Thoracic aorta (tissue), 2 donors: ENCODE measurements around the gene PNPLA7. TPM values are rescaled to one million over a fixed set of nuclear protein-coding genes. Genes with fewer than 3 reads are reported as not detected.
"Not testable (repeated sequence)": the region's sequence is repeated elsewhere in the genome, so short reads cannot be mapped to it uniquely, and the experiment has no call there.

Experiments
- ATAC-seq: fragments of 150-250 bp; one replicate; pipeline ENCODE4 v1.8.0; 2017; ENCODE audit warnings: low read depth; ENCODE audit not compliant: insufficient number of reproducible peaks, low FRiP score
- DNase-seq: peaks from one replicate; pipeline ENCODE4 v3.0.0-alpha.2; 2020; ENCODE audit warnings: low spot score
- H3K27ac ChIP-seq, 2 donors: fragments of 200-600 bp; sonication (generic); 1 replicate in 1 of 2; 2 replicates in 1 of 2; pipeline ENCODE4 v1.5.1; 2016; ENCODE audit warnings: mild to moderate bottlenecking in 2 of 2, moderate library complexity in 2 of 2
- H3K27me3 ChIP-seq: fragments of 200-600 bp; sonication (generic); replicated peaks from 2 replicates; pipeline ENCODE4 v1.6.0; 2016; ENCODE audit warnings: mild to moderate bottlenecking; ENCODE audit not compliant: insufficient read depth
- H3K36me3 ChIP-seq: fragments of 200-600 bp; sonication (generic); one replicate; pipeline ENCODE4 v1.5.1; 2016
- H3K4me1 ChIP-seq, 2 donors: fragments of 200-600 bp; sonication (generic); 1 replicate in 1 of 2; 2 replicates in 1 of 2; pipeline versions ENCODE4 v1.5.1 to v1.6.0; 2016; ENCODE audit warnings: low read depth in 2 of 2, mild to moderate bottlenecking in 1 of 2; ENCODE audit not compliant: control insufficient read depth in 1 of 2
- H3K4me3 ChIP-seq: fragments of 200-600 bp; sonication (generic); 2 replicates; pipeline ENCODE4 v1.5.1; 2016; ENCODE audit warnings: mild to moderate bottlenecking
- H3K9me3 ChIP-seq: fragments of 200-600 bp; sonication (generic); 2 replicates; pipeline ENCODE4 v1.5.1; 2016
- CTCF ChIP-seq: fragments of 200-600 bp; sonication (generic); IDR thresholded peaks from one replicate; pipeline ENCODE4 v1.5.1; 2019; ENCODE audit warnings: antibody characterized with exemption
- total RNA-seq, 2 donors: library from RNA; depleted of rRNA; stranded (reverse); fragments of >200 nt; gene quantifications; one replicate each; pipeline versions ENCODE4 v1.1.0 to v1.2.3, GENCODE V29; 2016

PNPLA7 gene
- total RNA-seq, 2 donors from 2014 or later: 12.7 to 21.4 TPM

- no peak overlapping the region for H3K27ac ChIP-seq
- no peak for TF ChIP-seq CTCF
- H3K36me3 ChIP-seq: peaks cover 9% of the 10 kb centered on the region
- H3K27me3 ChIP-seq: no peaks in the 10 kb centered on the region
- H3K4me3 ChIP-seq: no peak overlapping the region
- ATAC-seq (no peak), DNase-seq (no peak)
- H3K9me3 ChIP-seq: no peaks in the 10 kb centered on the region
- peaks cover 5 to 28% of the 10 kb centered on the region in 2 donors for H3K4me1 ChIP-seq
These were observed 5.9 kb downstream of the PNPLA7 start for GRCh38 chr9:137544176-137544760.

GRCh38 chr9:137543237-137543963 is 6.8 kb downstream of the PNPLA7 start:
- no peak for TF ChIP-seq CTCF
- ATAC-seq (no peak), DNase-seq (no peak)
- Histone ChIP-seq H3K9me3 (no peaks in the 10 kb centered on the region), H3K27me3 (no peaks in the 10 kb centered on the region), H3K4me3 (no peak overlapping the region), H3K27ac (no peak overlapping the region), H3K4me1 (peaks cover 0 to 20% of the 10 kb centered on the region in 2 donors), H3K36me3 (peaks cover 10% of the 10 kb centered on the region)

- Histone ChIP-seq H3K27ac (no peak overlapping the region), H3K9me3 (no peaks in the 10 kb centered on the region), H3K4me1 (peaks cover 0 to 11% of the 10 kb centered on the region in 2 donors), H3K27me3 (no peaks in the 10 kb centered on the region), H3K4me3 (no peak overlapping the region), H3K36me3 (peaks cover 10% of the 10 kb centered on the region)
- ATAC-seq (no peak), DNase-seq (no peak)
- no peak for TF ChIP-seq CTCF
These were observed 7.7 kb downstream of the PNPLA7 start for GRCh38 chr9:137542486-137542885.

GRCh38 chr9:137540536-137540935 is 9.7 kb downstream of the PNPLA7 start:
- ATAC-seq: no peak
- no peaks in the 10 kb centered on the region for H3K9me3 ChIP-seq
- no peak overlapping the region for H3K4me3 ChIP-seq
- no peaks in the 10 kb centered on the region for H3K27me3 ChIP-seq
- no peak for DNase-seq
- TF ChIP-seq CTCF: no peak
- no peak overlapping the region for H3K27ac ChIP-seq
- H3K4me1 ChIP-seq: peaks cover 0 to 7% of the 10 kb centered on the region in 2 donors
- peaks cover 10% of the 10 kb centered on the region for H3K36me3 ChIP-seq

- Histone ChIP-seq H3K4me3 (no peak overlapping the region), H3K27ac (no peak overlapping the region), H3K4me1 (peaks cover 0 to 8% of the 10 kb centered on the region in 2 donors), H3K36me3 (peaks cover 10% of the 10 kb centered on the region), H3K9me3 (no peaks in the 10 kb centered on the region), H3K27me3 (no peaks in the 10 kb centered on the region)
- DNase-seq (no peak), ATAC-seq (no peak)
- TF ChIP-seq CTCF: no peak
These were observed 12.1 kb downstream of the PNPLA7 start for GRCh38 chr9:137538058-137538457.

- H3K4me3 ChIP-seq, H3K9me3 ChIP-seq, H3K27ac ChIP-seq, H3K27me3 ChIP-seq, H3K36me3 ChIP-seq, ATAC-seq, H3K4me1 ChIP-seq, DNase-seq: not testable (repeated sequence)
These were observed 13.5 kb downstream of the PNPLA7 start for GRCh38 chr9:137536594-137537131.
